Psoas muscle (tissue), 8 donors: Measurements from ENCODE around the gene SYNDIG1. TPM values are rescaled to one million over a fixed set of nuclear protein-coding genes. Genes with fewer than 3 reads are reported as not detected.

Experiments used
- ATAC-seq, 4 donors: fragments of 200-7000 bp; cut with Tn5 transposase; one replicate each; pipeline ENCODE4 v1.9.1; 2020; ENCODE audit warnings: moderate library complexity in 3 of 4, mild to moderate bottlenecking in 2 of 4
- DNase-seq, 2 donors: peaks; one replicate each; pipeline ENCODE4 v3.0.0-alpha.2; 2020
- H3K27ac ChIP-seq: fragments of 200-600 bp; one replicate; pipeline ENCODE4 v1.8.0; 2022
- H3K27me3 ChIP-seq, 3 donors: fragments of 200-600 bp in 1 of 3; one replicate each; pipeline versions ENCODE4 v1.6.1 to v1.8.0; 2013 to 2022; ENCODE audit warnings: low read length in 2 of 3, mild to moderate bottlenecking in 2 of 3, moderate library complexity in 1 of 3; ENCODE audit not compliant: insufficient read depth in 3 of 3
- H3K36me3 ChIP-seq, 2 donors: fragments of 200-600 bp in 1 of 2; one replicate each; pipeline versions ENCODE4 v1.6.1 to v1.8.0; 2013 to 2022; ENCODE audit warnings: low read depth in 1 of 2, mild to moderate bottlenecking in 1 of 2, moderate library complexity in 1 of 2; ENCODE audit not compliant: insufficient read depth in 1 of 2
- H3K4me1 ChIP-seq: fragments of 200-600 bp; one replicate; pipeline ENCODE4 v1.8.0; 2022
- H3K4me3 ChIP-seq: fragments of 200-600 bp; one replicate; pipeline ENCODE4 v1.8.0; 2022; ENCODE audit warnings: mild to moderate bottlenecking
- H3K9me3 ChIP-seq: fragments of 200-600 bp; one replicate; pipeline ENCODE4 v1.8.0; 2022
- CTCF ChIP-seq: fragments of 200-600 bp; IDR thresholded peaks from one replicate; pipeline ENCODE4 v1.8.0; 2022; ENCODE audit warnings: antibody characterized with exemption
- WGBS, 3 donors: extraction: QIAGEN DNeasy Blood & Tissue Kit; methylation state at CpG; one replicate each; pipeline versions ENCODE4 v1.1.6 to v1.1.7; 2013; 5-methylcytosine and 5-hydroxymethylcytosine counted together
- intact Hi-C, 2 donors: fragments of 100-400 bp; cut with DNase I; formaldehyde crosslinking; loops; one replicate each; pipeline versions ENCODE4 v1.11.0 to v1.14.2; 2022
- polyA plus RNA-seq, 3 donors: library from polyadenylated mRNA; stranded (reverse); fragments of 200-250 nt; gene quantifications; one replicate each; pipeline ENCODE4 v1.2.3, GENCODE V29; 2013
- total RNA-seq, 4 donors: library from RNA; stranded (reverse); fragmentation: NEBNext Ultra II Directional in 2 of 4; extraction: Animal tissue kit (Norgen Biotek cat#: 25700) in 2 of 4; gene quantifications; one replicate each; pipeline versions ENCODE4 v1.2.1 to v1.2.4, GENCODE V29; 2021 to 2023
- donor health status: healthy with polysubstance abuse.
- donor health status: DM: no; HTN: no; CAD: no; lungs with moderate emphysema.
- donor health status: Bipolar disorder and iron deficiency.
- donor health status: healthy.
- donor health status: DM: yes; HTN: yes; CAD: no.
- donor health status: DM: no; HTN: no; CAD: no.
- donor health status: DM: no; HTN: no; CAD: no.
- donor health status: DM: yes; HTN: yes; CAD: no.

Gene SYNDIG1
- total and polyA plus RNA-seq, 7 donors = 0.03 to 0.10 TPM; not detected in 5

DNA sequence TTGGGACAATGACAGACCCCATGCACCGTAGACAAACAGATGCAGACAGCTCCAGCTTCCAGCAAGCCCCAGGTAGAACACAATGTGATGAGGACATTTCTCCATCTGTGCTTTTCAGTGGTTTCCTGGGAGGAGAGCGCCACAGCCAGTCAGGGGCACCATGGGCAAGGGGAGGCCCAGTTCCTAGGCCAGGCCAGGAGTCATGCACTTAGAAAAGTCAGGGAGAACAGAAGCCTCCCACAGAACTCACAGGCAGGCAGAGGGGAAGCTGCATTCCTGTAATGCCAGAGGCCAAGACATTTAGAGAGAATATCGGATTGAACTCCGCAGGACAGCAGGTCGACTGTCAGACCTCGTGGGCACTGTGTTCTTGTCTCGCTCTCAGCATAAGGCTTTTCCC, 9.2 kb downstream of the SYNDIG1 start:
- no peak overlapping the region for H3K4me3 ChIP-seq
- WGBS, 3 donors = 84 to 87% (median 84%) methylated on average over 7 of the region's 7 CpGs
- H3K27me3 ChIP-seq = no peaks in the 10 kb centered on the region
- no peak for TF ChIP-seq CTCF
- intact Hi-C loops = no loop called here
- H3K27ac ChIP-seq = no peak overlapping the region
- no peaks in the 10 kb centered on the region for H3K9me3 ChIP-seq
- no peak for DNase-seq
- ATAC-seq = no peak
- no peaks in the 10 kb centered on the region for H3K36me3 ChIP-seq
- H3K4me1 ChIP-seq = no peaks in the 10 kb centered on the region

DNA sequence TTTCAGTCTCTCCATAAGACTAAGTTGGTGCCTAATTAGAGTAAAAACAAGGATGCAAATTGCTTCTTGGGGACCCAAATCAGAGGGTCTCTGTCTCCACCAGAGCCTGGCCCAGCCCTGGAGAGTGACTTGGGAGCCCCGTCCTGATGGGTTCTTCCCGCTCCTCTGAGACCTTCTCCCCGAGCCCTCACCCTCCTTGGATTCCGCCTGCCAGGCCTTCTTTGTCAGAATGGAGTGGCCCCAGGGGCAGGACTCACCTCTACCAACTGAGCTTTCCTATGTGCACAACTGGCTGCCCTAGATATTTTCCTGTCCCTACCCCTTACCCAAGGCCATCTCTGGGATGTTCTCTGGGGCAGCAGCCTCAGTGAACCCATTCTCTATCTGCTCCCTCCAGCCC, 9.7 kb downstream of the SYNDIG1 start:
- DNase-seq = no peak
- H3K27ac ChIP-seq = no peak overlapping the region

GRCh38 chr20:24479595-24479994, 10.2 kb downstream of the SYNDIG1 start:
- no peaks in the 10 kb centered on the region for H3K4me1 ChIP-seq
- no peak for DNase-seq
- H3K27me3 ChIP-seq = no peaks in the 10 kb centered on the region
- TF ChIP-seq CTCF = no peak
- H3K9me3 ChIP-seq = no peaks in the 10 kb centered on the region
- no peak overlapping the region for H3K4me3 ChIP-seq
- 70 to 77% (median 75%) methylated on average over 4 of the region's 4 CpGs for WGBS, 3 donors
- intact Hi-C loops = no loop called here
- ATAC-seq = no peak
- no peaks in the 10 kb centered on the region for H3K36me3 ChIP-seq
- no peak overlapping the region for H3K27ac ChIP-seq

More for the DNA sequence above, 9.7 kb downstream of the SYNDIG1 start:
- 94 to 96% (median 95%) methylated on average over 4 of the region's 4 CpGs for WGBS, 3 donors
- ATAC-seq = no peak
- intact Hi-C loops = no loop called here
- no peaks in the 10 kb centered on the region for H3K27me3 ChIP-seq
- no peak overlapping the region for H3K4me3 ChIP-seq
- no peak for TF ChIP-seq CTCF
- no peaks in the 10 kb centered on the region for H3K9me3 ChIP-seq
- H3K4me1 ChIP-seq = no peaks in the 10 kb centered on the region
- H3K36me3 ChIP-seq = no peaks in the 10 kb centered on the region

GRCh38 chr20:24480509-24480908, 11.1 kb downstream of the SYNDIG1 start:
- Histone ChIP-seq H3K9me3 (no peaks in the 10 kb centered on the region), H3K4me1 (no peaks in the 10 kb centered on the region), H3K36me3 (no peaks in the 10 kb centered on the region), H3K4me3 (no peak overlapping the region), H3K27me3 (no peaks in the 10 kb centered on the region), H3K27ac (no peak overlapping the region)
- ATAC-seq (no peak), DNase-seq (no peak)
- intact Hi-C loops = no loop called here
- WGBS, 3 donors = 80 to 85% (median 80%) methylated on average over 4 of the region's 4 CpGs
- TF ChIP-seq CTCF = no peak

DNA sequence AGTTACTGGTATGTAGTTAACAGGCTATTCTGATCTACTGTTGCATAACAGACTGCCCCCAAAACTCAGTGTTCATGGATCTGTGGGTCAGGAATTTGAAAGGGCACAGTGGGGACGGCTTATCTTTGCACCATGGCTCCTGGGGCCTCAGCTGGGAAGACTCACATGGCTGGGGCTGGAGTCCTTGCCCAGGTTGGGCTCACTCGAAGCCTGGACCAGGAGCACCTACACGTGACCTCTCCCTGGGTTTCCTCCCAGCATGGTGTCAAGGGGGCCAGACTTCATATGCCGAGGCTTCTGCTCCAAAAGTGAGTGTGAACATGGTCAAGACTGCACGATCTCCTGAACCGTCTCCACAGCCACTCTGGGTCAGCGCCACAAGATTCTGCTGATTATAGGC, 11.7 kb downstream of the SYNDIG1 start:
- Histone ChIP-seq H3K36me3 (no peaks in the 10 kb centered on the region), H3K4me3 (no peak overlapping the region), H3K4me1 (no peaks in the 10 kb centered on the region), H3K27ac (no peak overlapping the region), H3K9me3 (no peaks in the 10 kb centered on the region), H3K27me3 (no peaks in the 10 kb centered on the region)
- ATAC-seq (no peak), DNase-seq (no peak)
- WGBS, 3 donors = 82 to 91% (median 84%) methylated on average over 7 of the region's 7 CpGs
- TF ChIP-seq CTCF = no peak
- intact Hi-C loops = no loop called here
